Mucosa of gallbladder (tissue), 1 donor: ENCODE measurements around the gene RACGAP1. TPM values are rescaled to one million over a fixed set of nuclear protein-coding genes. Genes with fewer than 3 reads are reported as not detected.
A peak's percentile ranks its signal among the peaks of the same experiment; 100 is the strongest.

Source experiments
- DNase-seq: peaks from one replicate; pipeline ENCODE4 v3.0.0-alpha.2; 2020; ENCODE audit warnings: low spot score
- total RNA-seq: library from RNA; stranded (reverse); gene quantifications from one replicate; pipeline ENCODE4 v1.2.1, GENCODE V29; 2021
- donor health status: DM: no; HTN: no; CAD: no.

RACGAP1 gene
- total RNA-seq, 1 donor from 2014 or later, result 16.6 TPM

DNA sequence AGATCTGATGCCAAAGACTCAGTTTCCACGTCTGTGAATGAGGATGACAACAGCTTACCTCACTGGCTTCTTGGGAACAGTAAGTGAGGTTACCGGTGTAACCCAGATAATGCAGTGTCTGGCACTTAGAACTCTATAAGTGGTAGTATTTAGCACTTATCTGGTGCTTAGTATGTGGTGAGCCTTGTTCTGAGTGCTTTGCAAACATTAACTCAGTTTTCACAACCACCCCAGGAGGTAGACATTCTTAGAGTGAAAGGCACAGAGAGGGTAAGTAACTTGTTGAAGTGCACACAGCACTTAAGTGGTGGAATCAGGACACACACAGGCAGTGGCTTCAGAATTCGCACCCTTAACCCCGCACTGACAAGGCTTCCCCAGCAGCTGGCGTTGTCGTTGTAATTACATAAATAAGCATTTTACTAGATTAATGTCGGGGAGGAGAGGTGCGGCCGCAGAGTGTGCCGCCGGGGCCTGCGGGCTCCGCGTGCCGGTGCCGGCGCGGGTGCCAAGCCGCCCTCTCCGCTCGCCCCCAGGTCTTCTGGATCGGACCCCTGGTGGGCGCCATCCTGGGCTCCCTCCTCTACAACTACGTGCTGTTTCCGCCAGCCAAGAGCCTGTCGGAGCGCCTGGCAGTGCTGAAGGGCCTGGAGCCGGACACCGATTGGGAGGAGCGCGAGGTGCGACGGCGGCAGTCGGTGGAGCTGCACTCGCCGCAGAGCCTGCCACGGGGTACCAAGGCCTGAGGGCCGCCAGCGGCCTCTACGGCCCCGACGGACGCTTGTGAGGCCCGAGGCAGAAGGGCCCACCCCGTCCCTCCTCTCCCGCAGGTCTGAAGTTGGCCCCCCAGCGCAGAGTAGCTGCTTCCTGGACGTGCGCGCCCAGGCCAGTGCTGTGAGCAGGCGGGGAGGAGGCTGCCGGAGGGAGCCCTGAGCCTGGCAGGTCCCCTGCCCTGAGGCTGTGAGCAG, 70.1 kb downstream of the RACGAP1 start:
- DNase-seq, result no peak

GRCh38 chr12:49953961-49954846, 71.1 kb downstream of the RACGAP1 start:
- DNase-seq, result no peak

DNA sequence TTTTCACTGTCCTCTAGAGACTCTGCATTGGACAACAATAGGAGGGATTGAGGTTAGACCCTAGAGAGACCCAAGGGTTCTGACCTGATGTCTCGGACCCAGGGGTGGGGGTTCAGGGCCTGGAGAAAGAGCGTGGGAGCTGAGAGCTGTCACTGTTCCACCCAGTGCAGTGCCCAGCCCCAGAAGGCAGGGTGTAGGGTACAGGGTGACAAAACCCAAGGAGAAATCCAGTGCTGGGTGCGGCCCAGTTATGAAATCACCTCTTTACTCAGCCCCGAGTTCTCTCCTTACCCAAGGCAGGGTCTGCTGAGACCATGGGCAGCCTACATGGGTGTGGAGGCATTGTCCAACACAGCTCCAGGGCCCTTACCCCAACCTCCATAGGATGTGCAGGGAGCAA, 72.1 kb downstream of the RACGAP1 start:
- DNase-seq, result no peak

- DNase-seq, result no peak
These were observed 72.8 kb downstream of the RACGAP1 start for GRCh38 chr12:49952391-49953055.

DNA sequence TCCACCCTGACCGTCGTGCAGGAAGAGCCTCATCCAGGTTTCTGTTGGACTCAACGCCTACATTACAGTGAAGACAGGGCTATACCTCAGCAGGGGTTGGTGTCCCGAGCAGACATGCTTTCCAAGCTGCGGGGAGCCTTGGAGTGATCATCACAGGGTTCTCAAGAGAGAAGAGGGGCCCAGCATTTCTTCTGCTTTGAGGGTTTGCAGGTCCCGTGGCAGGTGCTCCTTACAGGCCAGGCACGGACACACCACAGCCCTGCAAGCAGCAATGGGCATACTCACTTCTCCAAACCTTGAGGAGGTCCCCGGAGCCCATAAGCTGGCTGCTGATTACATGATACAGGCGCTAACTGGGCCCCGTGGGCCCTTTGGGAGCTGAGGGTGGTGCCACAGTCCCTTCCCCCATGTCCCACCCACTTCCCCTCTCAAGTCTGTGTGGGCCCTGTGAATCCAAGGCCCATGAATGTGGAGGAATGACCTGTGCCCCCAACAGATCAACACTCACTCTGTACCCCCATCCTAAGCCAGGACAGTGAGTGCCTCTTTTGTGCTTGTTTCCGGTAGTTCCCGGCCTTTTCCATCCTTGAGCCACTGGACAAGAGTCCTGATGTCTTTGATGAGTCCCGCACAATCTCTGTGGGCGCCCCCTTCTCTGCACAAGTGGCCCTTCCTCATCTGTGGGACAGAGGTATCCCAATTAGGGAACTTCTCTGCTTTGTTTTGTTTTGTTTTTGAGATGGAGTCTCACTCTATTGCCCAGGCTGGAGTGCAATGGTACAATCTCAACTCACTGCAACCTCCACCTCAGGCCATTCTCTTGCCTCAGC, 73.7 kb downstream of the RACGAP1 start:
- DNase-seq, result no peak

DNA sequence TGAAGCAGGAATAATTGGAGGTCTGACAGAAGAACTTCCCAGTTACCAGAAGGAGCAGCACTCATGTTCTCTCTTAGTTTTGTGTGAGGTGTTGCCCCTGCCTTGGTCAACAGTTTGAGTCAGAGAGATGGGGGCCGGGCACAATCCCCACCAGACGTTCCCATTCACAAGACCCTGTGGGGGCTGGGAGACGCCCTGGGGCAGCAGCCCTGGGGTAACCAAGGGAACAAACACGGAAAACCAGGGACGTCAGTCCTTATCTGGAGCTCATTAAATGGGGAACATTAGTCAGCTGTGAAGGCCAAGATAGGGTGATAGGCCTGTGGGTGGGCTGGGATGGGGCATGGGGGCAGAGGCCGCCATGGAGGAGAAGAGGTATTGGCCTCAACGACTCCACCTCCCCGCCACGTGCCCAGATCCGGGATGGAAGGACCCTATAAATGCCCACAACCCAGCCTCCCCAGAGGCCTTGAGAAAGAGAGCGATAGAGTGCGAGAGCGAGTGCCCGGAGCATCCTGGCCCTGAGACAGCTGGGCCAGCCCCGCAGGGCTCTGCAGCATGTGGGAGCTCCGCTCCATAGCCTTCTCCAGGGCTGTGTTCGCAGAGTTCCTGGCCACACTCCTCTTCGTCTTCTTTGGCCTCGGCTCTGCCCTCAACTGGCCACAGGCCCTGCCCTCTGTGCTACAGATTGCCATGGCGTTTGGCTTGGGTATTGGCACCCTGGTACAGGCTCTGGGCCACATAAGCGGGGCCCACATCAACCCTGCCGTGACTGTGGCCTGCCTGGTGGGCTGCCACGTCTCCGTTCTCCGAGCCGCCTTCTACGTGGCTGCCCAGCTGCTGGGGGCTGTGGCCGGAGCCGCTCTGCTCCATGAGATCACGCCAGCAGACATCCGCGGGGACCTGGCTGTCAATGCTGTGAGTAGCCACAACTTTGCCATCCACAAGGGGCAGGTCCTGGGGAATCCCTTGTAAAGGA, 74.7 kb downstream of the RACGAP1 start, which contains the start of gene AQP2:
TSS of gene AQP2 (plus strand) at position 465 of the 979 bp plus-strand sequence. CDS start at position 559, 94 bp downstream.
- no peak for DNase-seq

- no peak for DNase-seq
These were observed 75.4 kb downstream of the RACGAP1 start for GRCh38 chr12:49949866-49950265.

GRCh38 chr12:49948866-49949845, 76.1 kb downstream of the RACGAP1 start:
- DNase-seq, result no peak

GRCh38 chr12:49947593-49948226, 77.6 kb downstream of the RACGAP1 start:
- DNase-seq, result no peak

DNA sequence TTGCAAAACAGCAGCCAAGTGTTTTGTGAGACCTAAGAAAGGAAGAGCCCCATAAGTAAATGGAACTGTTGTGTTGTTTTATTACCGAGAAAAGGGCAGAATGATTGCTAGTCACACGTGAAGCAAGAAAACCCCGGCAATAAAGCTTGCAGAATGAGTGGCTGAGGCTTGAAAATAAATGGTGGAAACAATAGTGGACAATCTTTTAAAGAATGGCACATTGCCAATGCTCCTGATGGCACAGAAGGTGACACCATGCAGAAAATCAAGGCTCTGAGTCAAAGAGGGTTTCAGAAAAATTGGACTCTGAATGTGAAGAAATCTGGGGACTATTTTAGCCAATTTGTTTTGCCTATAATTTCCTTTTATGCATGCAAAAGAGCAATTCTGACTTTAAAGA, 78.8 kb downstream of the RACGAP1 start:
- no peak for DNase-seq

- DNase-seq, result no peak
These were observed 79.2 kb downstream of the RACGAP1 start for GRCh38 chr12:49946086-49946485.

- DNase-seq, result peak; percentile 81
These were observed 79.8 kb downstream of the RACGAP1 start for GRCh38 chr12:49945394-49946080.

DNA sequence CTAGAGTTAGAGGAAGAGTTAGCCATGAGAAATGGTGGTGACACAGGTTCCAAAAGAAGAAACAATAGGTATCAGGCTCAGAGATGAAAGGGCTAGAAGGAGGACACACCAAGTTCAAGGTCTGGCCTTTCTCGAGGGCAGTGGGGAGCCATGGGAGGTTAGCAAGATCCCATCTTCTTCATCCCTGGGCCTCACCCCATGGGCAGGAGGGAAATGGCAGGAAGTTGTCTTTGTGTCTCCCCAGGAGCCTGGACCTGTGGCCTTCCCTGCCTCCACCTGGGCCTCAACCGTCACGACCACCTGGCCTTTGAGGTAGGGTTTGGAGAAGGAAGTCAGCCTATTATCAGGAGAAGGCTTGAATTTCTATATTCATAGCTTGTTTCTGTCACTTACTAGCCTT, 80.6 kb downstream of the RACGAP1 start:
- no peak for DNase-seq

GRCh38 chr12:49944046-49944445, 81.2 kb downstream of the RACGAP1 start:
- DNase-seq, result no peak

DNA sequence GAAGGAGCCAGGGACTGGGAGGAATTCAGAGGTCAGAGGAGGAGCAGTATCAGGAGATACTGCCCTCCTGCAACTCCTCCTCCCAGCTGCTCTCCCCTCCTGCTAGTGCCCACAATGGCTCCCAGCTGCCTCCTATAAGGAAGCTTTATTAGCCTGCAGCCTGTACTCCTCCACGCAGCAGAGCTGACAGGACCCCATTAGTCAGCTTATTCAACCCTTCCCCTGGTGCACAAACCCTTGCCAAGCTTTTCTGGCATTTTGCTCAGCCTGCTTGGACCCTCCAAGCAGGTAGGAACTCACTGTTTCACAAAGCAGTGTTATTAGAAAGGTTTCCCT, 81.7 kb downstream of the RACGAP1 start:
- no peak for DNase-seq

DNA sequence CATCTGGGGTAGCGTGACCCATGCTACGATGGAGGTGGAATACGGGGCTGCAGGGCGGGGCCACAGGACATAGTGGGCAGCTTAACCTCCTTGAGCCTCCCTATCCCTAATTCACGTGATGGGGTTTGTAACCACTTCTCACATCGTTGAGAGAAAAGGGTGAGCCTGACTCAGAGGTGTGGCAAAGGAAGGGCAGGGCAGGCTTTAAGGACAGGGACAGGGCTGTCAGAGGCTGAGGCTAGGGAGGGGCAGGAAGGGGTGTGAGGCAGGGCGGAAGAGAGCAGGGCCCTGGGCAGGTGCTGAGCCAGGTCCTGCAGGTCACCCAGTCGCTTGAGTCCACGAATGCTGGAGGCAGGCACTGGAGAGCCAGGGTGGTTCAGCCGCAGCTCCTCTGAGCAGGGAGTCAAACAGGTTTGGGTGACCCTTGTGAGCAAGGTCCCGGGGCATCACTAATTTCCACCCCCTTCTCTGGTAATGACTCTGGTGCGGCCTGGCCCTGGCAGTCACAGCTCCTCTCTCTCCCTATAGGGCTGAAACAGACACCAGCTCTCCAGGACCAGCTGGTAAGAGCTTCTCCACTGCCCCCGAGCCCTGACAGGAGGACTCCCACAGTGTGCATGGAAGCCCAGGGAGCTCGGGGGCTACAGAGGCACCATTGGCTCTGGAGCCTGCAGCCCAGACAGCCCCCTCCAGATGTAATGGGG, 82.2 kb downstream of the RACGAP1 start:
- DNase-seq, result no peak

DNA sequence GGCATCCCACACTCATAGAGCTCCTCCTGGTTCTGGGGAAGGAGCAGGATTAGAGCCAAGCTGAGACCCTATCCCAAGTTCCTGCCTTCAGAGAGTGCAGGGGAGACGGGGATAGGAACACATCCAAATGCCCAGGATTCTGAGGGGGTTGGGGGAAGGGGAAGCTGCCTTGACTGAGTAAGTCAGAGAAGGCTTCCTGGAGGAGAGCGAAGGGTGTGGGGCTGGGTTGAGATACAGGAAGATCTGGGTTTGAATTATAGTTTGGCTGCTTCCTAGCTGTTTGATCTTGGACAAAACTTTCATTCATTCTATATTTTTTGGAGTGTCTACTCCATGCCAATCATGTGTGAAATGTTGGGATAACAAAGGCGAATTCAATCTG, 82.8 kb downstream of the RACGAP1 start:
- no peak for DNase-seq
